SK-MEL-5 (cell line): ENCODE data around the gene ACP5. TPM values are rescaled to one million over a fixed set of nuclear protein-coding genes. Genes with fewer than 3 reads are reported as not detected.

Source experiments
- DNase-seq: peaks from one replicate; pipeline ENCODE4 v3.0.0-alpha.2; 2016; ENCODE audit warnings: low read depth, low spot score
- in situ Hi-C: cut with HindIII; loops from 2 replicates; pipeline ENCODE4 v1.10.0; 2016; ENCODE audit warnings: low sequenced_read_pairs, high pct_unique_total_duplicates, low pct_unique_long_range_greater_than_20kb
- total RNA-seq: library from RNA; depleted of rRNA; stranded (reverse); fragments of >200 nt; shearing (Covaris generic); gene quantifications from 2 replicates; pipeline ENCODE4 v1.2.3, GENCODE V29; 2014

Gene ACP5
- total RNA-seq, 1 experiment from 2014 or later: 64.7 TPM

DNA sequence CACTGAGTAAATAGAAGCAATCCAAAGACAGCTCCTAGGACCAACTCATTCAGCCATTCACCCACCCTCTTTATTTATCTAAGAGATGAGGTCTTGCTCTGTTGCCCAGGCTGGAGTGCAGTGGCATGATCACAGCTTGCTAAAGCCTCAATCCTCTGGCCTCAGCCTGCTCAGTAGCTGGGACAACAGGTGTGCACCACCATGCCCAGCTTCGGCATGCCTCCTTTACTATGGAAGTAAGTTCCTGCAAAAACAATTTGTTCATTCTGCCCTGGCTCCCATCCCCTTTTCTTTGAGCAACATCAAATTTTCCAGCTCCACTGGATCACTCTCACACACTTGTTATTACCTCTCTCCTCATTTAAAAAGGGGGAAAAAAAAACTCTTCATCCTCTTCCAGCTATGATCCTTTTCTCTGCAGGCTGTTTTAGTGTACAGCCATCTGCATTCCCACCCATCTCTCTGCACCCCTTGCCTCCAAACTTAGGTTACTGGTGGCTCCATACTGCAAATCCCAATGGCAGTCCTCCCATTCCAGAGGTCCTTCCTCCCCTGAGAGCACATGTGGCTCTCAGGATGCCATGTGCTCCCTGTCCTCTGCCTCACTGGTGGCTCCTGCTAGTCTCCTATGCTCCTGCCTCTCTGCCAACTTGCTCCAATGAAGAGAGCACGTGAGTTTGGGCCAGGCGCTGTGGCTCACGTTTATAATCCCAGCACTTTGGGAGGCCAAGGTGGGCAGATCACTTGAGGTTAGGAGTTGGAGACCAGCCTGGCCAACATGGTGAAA lies 20.6 kb downstream of the ACP5 start:
- DNase-seq: no peak
- in situ Hi-C loops: no loop called here

- in situ Hi-C loops: no loop called here
- DNase-seq: no peak
These were observed 22.2 kb downstream of the ACP5 start for GRCh38 chr19:11555246-11555645.

DNA sequence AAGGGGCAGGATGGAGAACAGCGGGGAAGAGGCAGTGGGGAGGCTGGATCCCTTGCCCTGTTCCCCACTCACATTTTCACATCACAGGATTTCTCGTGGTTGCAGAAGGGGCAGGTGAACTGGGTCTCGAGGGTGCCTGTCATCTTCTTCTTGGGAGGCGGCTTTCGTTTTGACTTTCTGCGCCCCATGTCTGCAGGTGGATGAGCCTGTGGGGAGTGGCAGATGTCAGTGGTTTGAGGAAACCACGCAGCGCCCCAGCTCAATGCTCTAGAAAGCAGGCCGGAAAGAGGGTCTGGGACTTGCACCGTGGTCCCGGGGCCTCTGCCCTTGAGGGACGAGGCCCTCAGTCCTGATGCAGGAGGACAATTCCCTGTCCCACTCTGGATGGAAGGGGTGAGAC lies 23.3 kb downstream of the ACP5 start:
- in situ Hi-C loops: no loop called here
- no peak for DNase-seq

DNA sequence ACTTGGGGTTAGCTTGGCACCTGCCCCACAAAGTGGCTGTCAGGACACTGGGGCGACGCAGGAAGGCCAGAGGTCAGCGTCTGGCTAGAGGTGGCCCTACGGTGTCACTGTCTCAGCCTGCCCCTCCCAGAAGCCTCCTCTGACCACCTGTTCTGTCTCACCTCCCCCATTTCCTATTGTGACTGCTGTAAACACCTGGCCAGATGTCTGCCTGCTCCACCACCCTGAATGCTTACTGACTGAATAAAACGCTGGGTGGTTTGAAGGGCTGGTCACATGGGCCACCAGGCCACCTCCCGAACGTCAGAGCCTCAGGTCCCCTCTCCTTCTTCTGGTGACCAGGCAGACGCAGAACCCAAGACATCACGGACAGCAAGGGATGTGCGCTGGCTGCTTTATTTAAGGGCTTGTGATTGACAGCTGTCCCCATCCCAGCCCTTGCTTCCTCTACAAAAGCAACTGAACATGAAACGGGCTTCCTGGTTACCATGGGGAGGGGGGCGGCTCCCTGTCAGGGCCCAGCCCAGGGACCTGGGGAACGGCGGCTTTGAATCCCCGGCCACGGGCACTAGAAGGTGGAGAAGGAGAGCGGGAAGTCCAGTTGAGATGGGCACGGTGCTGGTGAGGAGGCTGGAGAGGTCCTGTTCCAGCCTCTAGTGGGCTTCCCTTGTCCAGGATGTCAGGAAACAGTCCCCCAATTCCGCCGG lies 24.6 kb downstream of the ACP5 start:
- in situ Hi-C loops: no loop called here
- DNase-seq: no peak

- in situ Hi-C loops: no loop called here
- peak; percentile 24 for DNase-seq
These were observed 25.7 kb downstream of the ACP5 start for GRCh38 chr19:11551603-11552235.

DNA sequence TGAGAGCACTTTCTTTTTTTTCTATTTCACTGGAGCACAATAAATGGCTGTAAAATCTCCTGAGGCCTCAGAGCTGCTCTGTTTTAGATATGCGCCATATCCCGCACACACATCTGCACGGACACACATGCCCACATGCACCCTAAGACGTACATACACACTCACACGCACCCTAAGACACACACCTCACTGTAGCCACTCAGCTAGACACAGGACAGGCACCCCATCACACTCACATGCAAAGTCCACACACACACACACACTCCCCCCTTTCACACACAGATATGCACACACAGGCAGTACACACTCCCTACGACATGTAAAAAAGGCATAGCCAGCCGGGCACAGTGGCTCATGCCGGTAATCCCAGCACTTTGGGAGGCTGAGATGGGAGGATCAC lies 27.2 kb downstream of the ACP5 start:
- in situ Hi-C loops: no loop called here

DNA sequence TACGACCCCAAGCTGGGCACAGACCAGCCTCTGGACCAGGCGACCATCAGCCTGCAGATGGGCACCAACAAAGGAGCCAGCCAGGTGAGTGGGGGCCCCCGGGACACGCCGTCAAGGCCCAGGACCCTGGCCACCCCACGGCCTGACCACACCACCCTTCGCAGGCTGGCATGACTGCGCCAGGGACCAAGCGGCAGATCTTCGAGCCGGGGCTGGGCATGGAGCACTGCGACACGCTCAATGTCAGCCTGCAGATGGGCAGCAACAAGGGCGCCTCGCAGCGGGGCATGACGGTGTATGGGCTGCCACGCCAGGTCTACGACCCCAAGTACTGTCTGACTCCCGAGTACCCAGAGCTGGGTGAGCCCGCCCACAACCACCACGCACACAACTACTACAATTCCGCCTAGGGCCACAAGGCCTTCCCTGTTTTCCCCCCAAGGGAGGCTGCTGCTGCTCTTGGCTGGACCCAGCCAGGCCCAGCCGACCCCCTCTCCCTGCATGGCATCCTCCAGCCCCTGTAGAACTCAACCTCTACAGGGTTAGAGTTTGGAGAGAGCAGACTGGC lies 28.0 kb downstream of the ACP5 start:
- in situ Hi-C loops: no loop called here
- DNase-seq: no peak

More for the DNA sequence above, 27.2 kb downstream of the ACP5 start:
- DNase-seq: no peak

- DNase-seq: no peak
- in situ Hi-C loops: no loop called here
These were observed 29.3 kb downstream of the ACP5 start for GRCh38 chr19:11547929-11548700.

- in situ Hi-C loops: no loop called here
- DNase-seq: no peak
These were observed 36.2 kb downstream of the ACP5 start for GRCh38 chr19:11541238-11541637.

- DNase-seq: no peak
- in situ Hi-C loops: no loop called here
These were observed 36.8 kb downstream of the ACP5 start for GRCh38 chr19:11540645-11541044.

DNA sequence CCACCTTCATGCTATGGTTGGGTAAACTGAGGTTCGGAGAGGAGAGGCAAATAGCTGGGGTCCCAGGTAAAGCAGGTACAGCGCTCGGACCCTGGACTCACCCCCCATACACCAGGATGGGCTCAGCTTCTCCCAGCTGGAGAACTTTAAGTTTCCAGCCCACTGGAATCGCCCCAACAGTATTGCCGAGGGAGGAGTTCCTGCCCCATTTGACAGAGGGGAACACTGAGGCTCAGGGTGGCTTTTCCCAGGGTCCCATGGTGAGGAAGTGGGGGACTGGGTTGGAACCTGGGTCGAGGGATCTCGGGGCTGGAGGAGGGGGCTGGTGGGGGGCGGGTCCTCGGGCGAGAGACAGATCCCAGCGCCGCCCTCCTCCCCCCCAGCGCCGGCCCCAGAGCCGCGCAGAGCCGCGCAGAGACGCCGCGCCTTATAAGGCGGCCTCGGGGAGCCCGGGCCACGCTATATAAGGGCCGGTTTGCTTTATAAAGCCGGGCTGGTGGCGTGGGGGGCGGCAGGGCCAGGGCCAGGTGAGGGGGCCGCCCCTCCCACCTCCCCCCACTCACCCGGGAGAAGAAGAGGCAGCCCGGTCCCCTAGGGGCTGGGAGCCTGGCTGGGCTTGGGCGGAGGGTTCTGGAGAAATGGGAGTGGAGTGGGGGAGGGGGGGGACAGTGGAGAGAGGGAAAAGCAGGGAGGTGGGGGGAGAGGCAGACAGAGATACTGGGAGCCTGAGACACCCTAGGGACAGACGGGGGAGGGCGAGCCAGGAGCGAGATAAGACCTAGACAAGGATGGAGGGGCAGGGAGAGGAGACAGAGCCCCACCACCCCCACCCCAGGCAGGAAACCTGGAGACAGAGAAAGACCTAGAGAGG lies 37.7 kb downstream of the ACP5 start:
- in situ Hi-C loops: no loop called here
- DNase-seq: no peak

DNA sequence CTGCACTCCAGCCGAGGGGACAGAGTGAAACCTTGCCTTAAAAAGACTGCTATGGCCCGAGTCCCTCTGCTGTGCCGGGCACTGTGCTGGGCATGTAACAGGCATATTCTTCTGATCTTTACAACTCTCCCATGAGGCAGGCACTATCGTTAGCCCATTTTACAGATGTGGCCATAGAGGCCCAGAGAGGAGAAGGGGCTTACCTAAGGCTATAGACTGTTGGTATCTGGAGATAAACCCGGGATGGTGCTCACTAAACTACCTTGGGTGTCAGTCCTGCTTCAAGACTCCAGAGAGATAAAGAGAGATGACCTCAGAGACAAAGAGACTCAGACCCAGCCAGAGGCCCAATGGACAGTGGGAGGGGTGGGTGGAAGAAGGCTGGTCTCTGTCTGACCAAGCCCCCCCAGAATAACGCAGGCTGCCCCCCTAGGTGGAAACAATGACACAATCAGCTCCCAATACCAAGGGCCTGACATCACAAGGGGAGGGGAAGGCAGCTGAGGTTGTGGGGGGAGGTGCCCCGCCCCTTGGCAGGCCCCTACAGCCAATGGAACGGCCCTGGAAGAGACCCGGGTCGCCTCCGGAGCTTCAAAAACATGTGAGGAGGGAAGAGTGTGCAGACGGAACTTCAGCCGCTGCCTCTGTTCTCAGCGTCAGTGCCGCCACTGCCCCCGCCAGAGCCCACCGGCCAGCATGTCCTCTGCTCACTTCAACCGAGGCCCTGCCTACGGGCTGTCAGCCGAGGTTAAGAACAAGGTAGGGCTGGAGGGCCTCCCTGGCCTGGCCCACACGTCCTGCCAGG lies 39.0 kb downstream of the ACP5 start, which contains the start of gene CNN1:
Gene CNN1, plus strand, starts transcription at position 620 of the 805 bp plus-strand sequence. Its CDS starts 77 bp downstream, at position 697.
- DNase-seq: no peak
- in situ Hi-C loops: no loop called here

- peak; percentile 80 for DNase-seq
These were observed 41.5 kb downstream of the ACP5 start for GRCh38 chr19:11535792-11536595.

DNA sequence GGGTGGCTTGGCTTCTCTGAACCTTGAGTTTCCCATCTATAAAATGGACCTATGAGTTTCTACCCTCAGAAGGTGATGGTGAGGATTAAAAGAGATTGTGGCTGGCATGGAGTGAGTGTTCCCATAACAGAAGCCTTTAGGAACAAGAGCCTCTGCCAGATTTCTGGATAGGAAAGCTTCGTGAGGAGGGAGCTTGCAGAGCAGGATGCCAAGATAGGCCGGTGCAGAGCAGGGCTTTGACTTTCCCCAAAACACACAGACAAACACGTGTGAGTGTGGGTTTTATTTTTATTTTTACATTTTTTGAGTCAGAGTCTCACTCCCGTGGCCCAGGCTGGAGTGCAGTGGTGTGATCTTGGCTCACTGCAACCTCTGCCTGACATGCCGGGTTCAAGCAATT lies 42.5 kb downstream of the ACP5 start:
- in situ Hi-C loops: no loop called here
- DNase-seq: no peak

More at GRCh38 chr19:11535792-11536595, 41.5 kb downstream of the ACP5 start:
- in situ Hi-C loops: no loop called here

DNA sequence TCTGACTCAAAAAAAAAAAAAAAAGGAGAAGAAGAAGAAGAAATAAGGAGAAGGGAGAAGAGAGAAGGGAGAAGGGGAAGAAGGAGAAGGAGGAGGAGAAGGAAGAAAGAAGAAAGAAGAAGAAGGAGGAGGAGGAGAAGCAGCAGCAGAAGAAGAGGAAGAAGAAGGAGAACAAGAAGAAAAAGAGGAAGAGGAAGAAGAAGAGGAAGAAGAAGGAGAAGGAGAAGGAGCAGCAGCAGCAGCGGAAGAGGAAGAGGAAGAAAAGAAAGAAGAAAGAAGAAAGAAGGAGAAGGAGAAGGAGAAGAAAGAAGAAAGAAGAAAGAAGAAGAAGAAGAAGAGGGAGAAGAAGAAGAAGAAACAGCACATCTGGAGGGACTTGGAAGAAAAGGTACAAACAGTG lies 42.9 kb downstream of the ACP5 start:
- in situ Hi-C loops: no loop called here

More for the DNA sequence above, 42.9 kb downstream of the ACP5 start:
- DNase-seq: no peak
